HL-60 (cell line): ENCODE data around the gene PCNX2.

Experiments used
- GABPA ChIP-seq: IDR thresholded peaks from 2 replicates; pipeline ENCODE4 v1.6.1; 2012; ENCODE audit warnings: low read depth
- POLR2AphosphoS5 ChIP-seq: IDR thresholded peaks from 2 replicates; pipeline ENCODE4 v1.6.1; 2012; ENCODE audit warnings: low read depth
- SPI1 ChIP-seq: IDR thresholded peaks from 2 replicates; pipeline ENCODE4 v1.6.1; 2012; ENCODE audit warnings: low read depth, mild to moderate bottlenecking, borderline replicate concordance
- TF ChIP-seq, protein P1 (sequence below): IDR thresholded peaks from one replicate; pipeline ENCODE4 v1.5.1; 2011; ENCODE audit warnings: low read length, control low read depth, inconsistent platforms; ENCODE audit not compliant: insufficient read depth
- TF ChIP-seq, protein P2 (sequence below): IDR thresholded peaks from 2 replicates; pipeline ENCODE4 v1.6.1; 2012; ENCODE audit warnings: low read depth; ENCODE audit not compliant: insufficient replicate concordance

DNA sequence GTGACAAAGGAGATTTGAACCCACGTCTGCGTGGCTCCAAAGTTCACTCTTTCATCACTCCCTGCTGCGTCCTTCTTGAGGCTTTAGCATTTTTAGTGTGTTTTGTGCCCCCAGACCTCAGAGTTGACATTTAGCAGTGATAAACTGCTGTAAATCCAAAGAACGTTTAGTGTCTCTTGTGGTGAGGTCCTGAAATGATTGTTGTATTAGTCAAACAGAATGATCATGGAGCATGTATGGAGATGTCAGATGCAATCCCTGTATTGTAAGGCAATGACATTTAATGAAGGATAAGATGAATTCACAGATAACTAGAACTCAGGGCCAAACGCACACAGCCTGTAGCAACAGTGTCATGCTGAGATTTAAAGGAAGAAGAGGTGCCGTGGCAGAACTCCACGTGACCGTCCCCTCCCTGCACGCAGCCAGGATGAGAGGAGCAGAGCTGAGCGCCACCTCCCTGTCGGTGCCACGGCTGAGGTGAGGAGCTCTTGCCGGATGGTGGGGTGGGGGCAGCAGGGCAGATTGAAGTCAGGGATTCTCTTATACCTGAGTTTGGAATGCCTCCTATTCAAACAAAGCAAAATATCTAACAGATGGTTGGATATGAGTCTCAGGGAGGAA is 315.1 kb downstream of the PCNX2 start:
- TF ChIP-seq, protein P1, sequence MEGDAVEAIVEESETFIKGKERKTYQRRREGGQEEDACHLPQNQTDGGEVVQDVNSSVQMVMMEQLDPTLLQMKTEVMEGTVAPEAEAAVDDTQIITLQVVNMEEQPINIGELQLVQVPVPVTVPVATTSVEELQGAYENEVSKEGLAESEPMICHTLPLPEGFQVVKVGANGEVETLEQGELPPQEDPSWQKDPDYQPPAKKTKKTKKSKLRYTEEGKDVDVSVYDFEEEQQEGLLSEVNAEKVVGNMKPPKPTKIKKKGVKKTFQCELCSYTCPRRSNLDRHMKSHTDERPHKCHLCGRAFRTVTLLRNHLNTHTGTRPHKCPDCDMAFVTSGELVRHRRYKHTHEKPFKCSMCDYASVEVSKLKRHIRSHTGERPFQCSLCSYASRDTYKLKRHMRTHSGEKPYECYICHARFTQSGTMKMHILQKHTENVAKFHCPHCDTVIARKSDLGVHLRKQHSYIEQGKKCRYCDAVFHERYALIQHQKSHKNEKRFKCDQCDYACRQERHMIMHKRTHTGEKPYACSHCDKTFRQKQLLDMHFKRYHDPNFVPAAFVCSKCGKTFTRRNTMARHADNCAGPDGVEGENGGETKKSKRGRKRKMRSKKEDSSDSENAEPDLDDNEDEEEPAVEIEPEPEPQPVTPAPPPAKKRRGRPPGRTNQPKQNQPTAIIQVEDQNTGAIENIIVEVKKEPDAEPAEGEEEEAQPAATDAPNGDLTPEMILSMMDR: no peak
- TF ChIP-seq POLR2AphosphoS5 (no peak), SPI1 (no peak), GABPA (no peak)
- TF ChIP-seq, protein P2, sequence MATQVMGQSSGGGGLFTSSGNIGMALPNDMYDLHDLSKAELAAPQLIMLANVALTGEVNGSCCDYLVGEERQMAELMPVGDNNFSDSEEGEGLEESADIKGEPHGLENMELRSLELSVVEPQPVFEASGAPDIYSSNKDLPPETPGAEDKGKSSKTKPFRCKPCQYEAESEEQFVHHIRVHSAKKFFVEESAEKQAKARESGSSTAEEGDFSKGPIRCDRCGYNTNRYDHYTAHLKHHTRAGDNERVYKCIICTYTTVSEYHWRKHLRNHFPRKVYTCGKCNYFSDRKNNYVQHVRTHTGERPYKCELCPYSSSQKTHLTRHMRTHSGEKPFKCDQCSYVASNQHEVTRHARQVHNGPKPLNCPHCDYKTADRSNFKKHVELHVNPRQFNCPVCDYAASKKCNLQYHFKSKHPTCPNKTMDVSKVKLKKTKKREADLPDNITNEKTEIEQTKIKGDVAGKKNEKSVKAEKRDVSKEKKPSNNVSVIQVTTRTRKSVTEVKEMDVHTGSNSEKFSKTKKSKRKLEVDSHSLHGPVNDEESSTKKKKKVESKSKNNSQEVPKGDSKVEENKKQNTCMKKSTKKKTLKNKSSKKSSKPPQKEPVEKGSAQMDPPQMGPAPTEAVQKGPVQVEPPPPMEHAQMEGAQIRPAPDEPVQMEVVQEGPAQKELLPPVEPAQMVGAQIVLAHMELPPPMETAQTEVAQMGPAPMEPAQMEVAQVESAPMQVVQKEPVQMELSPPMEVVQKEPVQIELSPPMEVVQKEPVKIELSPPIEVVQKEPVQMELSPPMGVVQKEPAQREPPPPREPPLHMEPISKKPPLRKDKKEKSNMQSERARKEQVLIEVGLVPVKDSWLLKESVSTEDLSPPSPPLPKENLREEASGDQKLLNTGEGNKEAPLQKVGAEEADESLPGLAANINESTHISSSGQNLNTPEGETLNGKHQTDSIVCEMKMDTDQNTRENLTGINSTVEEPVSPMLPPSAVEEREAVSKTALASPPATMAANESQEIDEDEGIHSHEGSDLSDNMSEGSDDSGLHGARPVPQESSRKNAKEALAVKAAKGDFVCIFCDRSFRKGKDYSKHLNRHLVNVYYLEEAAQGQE: no peak
